Prostate gland (tissue), 2 donors: Measurements from ENCODE around the gene AKT1S1. TPM values are rescaled to one million over a fixed set of nuclear protein-coding genes. Genes with fewer than 3 reads are reported as not detected.

Experiments
- DNase-seq: peaks from one replicate; pipeline ENCODE4 v3.0.0-alpha.2; 2019; ENCODE audit warnings: low spot score
- H3K27ac ChIP-seq, 2 donors: fragments of 200-600 bp; sonication (generic); 2 replicates each; pipeline ENCODE4 v1.5.1; 2017 to 2019
- H3K27me3 ChIP-seq: fragments of 200-600 bp; sonication (generic); replicated peaks from 2 replicates; pipeline ENCODE4 v1.5.1; 2019; ENCODE audit not compliant: insufficient read depth
- H3K36me3 ChIP-seq, 2 donors: fragments of 200-600 bp; sonication (generic); 1 replicate in 1 of 2; 2 replicates in 1 of 2; pipeline versions ENCODE4 v1.5.1 to v1.8.1; 2017 to 2019
- H3K4me1 ChIP-seq: fragments of 200-600 bp; sonication (generic); replicated peaks from 2 replicates; pipeline ENCODE4 v1.5.1; 2019
- H3K4me3 ChIP-seq, 2 donors: fragments of 200-600 bp; sonication (generic); 2 replicates each; pipeline ENCODE4 v1.5.1; 2017 to 2019
- H3K9me3 ChIP-seq: fragments of 200-600 bp; sonication (generic); 2 replicates; pipeline ENCODE4 v1.5.1; 2017
- CTCF ChIP-seq, 4 experiments: fragments of 200-600 bp in 2 of 4; fragments of 450-650 bp in 2 of 4; sonication (generic) in 2 of 4; IDR thresholded peaks; 1 replicate in 3 of 4; 2 replicates in 1 of 4; pipeline ENCODE4 v1.5.1; 2016 to 2019; ENCODE audit warnings: antibody characterized with exemption in 4 of 4, mild to moderate bottlenecking in 2 of 4, moderate library complexity in 2 of 4
- POLR2A ChIP-seq: fragments of 450-650 bp; IDR thresholded peaks from one replicate; pipeline ENCODE4 v1.6.1; 2016; ENCODE audit warnings: antibody characterized with exemption, mild to moderate bottlenecking
- POLR2AphosphoS5 ChIP-seq: sonication (generic); formaldehyde crosslinking; IDR thresholded peaks from one replicate; pipeline ENCODE4 v1.6.1; 2017; ENCODE audit warnings: antibody characterized with exemption
- WGBS: methylation state at CpG from one replicate; pipeline ENCODE4 v1.1.5; 2018; 5-methylcytosine and 5-hydroxymethylcytosine counted together
- intact Hi-C: fragments of 100-400 bp; cut with DNase I; formaldehyde crosslinking; loops from one replicate; pipeline ENCODE4 v1.14.2; 2022
- total RNA-seq, 2 donors: library from RNA; depleted of rRNA; stranded (reverse); fragments of >200 nt; gene quantifications; one replicate each; pipeline ENCODE4 v1.1.0, GENCODE V29; 2016

Gene AKT1S1
- total RNA-seq, 2 donors from 2014 or later, result 27.6 to 30.2 TPM

- Histone ChIP-seq H3K36me3 (peaks cover 22 to 45% of the 10 kb centered on the region in 2 donors), H3K4me3 (no peak overlapping the region), H3K27ac (no peak overlapping the region), H3K27me3 (no peaks in the 10 kb centered on the region), H3K4me1 (peaks cover 8% of the 10 kb centered on the region), H3K9me3 (no peaks in the 10 kb centered on the region)
- 89% methylated on average over 31 of the region's 31 CpGs for WGBS
- intact Hi-C loops, result no loop called here
- TF ChIP-seq POLR2A, result no peak
- no peak for TF ChIP-seq CTCF (IDR thresholded peaks at IDR 0.05)
- TF ChIP-seq POLR2AphosphoS5, result no peak
- no peak for DNase-seq
Measured at GRCh38 chr19:49881672-49882394, 4.7 kb upstream of the AKT1S1 start.

DNA sequence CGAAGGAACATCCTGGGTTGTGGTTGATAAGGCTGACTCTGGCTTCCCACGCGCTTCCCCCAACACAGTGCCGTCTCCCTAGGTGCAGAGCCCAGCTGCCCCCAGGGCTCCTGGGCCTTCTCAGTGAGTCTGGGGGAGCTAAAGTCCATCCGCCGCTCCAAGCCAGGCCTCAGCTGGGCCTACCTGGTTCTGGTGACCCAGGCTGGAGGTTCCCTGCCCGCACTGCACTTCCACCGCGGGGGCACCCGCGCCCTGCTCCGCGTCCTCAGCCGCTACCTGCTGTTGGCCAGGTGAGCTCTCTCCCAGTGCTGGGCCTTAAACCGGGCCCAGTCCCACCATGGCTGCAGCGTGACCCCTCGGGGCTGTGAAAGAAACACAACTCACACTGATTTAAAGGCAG is 4.0 kb upstream of the AKT1S1 start:
- H3K9me3 ChIP-seq, result no peaks in the 10 kb centered on the region
- TF ChIP-seq POLR2A (no peak), CTCF (IDR thresholded peaks at IDR 0.05) (no peak), POLR2AphosphoS5 (no peak)
- no peak overlapping the region for H3K4me3 ChIP-seq
- 90% methylated on average over 17 of the region's 17 CpGs for WGBS
- peaks cover 22 to 45% of the 10 kb centered on the region in 2 donors for H3K36me3 ChIP-seq
- H3K27me3 ChIP-seq, result no peaks in the 10 kb centered on the region
- intact Hi-C loops, result no loop called here
- no peak overlapping the region for H3K27ac ChIP-seq
- DNase-seq, result no peak
- H3K4me1 ChIP-seq, result peaks cover 8% of the 10 kb centered on the region

- H3K27ac ChIP-seq, result no peak overlapping the region
- intact Hi-C loops, result no loop called here
- H3K4me3 ChIP-seq, result no peak overlapping the region
- DNase-seq, result no peak
- WGBS, result 95% methylated on average over 8 of the region's 10 CpGs
- H3K9me3 ChIP-seq, result no peaks in the 10 kb centered on the region
- peaks cover 11% of the 10 kb centered on the region for H3K4me1 ChIP-seq
- no peaks in the 10 kb centered on the region for H3K27me3 ChIP-seq
- H3K36me3 ChIP-seq, result peaks cover 22 to 45% of the 10 kb centered on the region in 2 donors
- no peak for TF ChIP-seq CTCF (IDR thresholded peaks at IDR 0.05)
- TF ChIP-seq POLR2AphosphoS5, result no peak
- TF ChIP-seq POLR2A, result no peak
Measured at GRCh38 chr19:49880162-49880869, 3.2 kb upstream of the AKT1S1 start.

DNA sequence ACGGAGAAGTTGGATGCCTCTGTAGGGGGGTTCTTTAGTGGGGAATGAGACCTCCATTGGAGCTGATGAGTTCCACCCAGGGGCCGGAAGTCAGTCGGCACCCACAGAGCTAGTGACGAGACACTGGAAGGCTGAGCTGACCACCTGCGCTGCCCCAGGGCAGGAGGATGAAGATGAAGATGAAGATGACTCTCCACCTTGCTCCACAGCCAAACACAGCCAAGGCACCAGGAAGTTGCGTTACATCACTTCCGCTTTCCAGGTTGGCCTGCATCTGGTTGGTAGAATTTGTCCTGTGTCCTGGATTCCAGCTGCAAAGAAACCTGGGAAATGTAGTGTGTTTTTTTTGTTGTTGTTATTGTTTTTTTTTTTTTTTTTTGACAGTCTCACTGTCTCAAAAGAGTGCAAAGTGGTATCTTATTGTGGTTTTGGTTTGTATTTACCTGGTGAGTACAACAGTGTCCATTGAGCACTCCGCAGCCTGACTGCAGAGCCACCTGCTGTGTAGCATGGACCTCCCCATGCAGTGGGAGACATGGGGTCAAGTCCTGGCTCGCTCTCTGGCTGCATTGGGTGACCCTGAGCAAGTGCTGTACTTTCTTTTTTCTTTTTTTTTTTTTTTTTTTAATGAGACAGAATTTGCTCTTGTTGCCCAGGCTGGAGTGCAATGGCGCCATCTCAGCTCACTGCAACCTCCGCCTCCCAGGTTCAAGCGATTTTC is 2.2 kb upstream of the AKT1S1 start:
- WGBS, result 95% methylated on average over 12 of the region's 12 CpGs
- no peak overlapping the region for H3K27ac ChIP-seq
- H3K9me3 ChIP-seq, result no peaks in the 10 kb centered on the region
- TF ChIP-seq POLR2A, result no peak
- DNase-seq, result no peak
- H3K27me3 ChIP-seq, result no peaks in the 10 kb centered on the region
- no peak overlapping the region for H3K4me3 ChIP-seq
- H3K36me3 ChIP-seq, result peaks cover 22 to 41% of the 10 kb centered on the region in 2 donors
- intact Hi-C loops, result no loop called here
- H3K4me1 ChIP-seq, result peaks cover 12% of the 10 kb centered on the region

GRCh38 chr19:49878744-49879070 is 1.6 kb upstream of the AKT1S1 start:
- Histone ChIP-seq H3K4me3 (no peak overlapping the region), H3K36me3 (peaks cover 18 to 34% of the 10 kb centered on the region in 2 donors), H3K9me3 (no peaks in the 10 kb centered on the region), H3K4me1 (peaks cover 12% of the 10 kb centered on the region), H3K27ac (peak overlapping the region; percentile 99), H3K27me3 (no peaks in the 10 kb centered on the region)
- TF ChIP-seq CTCF (IDR thresholded peaks at IDR 0.05), result no peak
- TF ChIP-seq POLR2A, result no peak
- no peak for TF ChIP-seq POLR2AphosphoS5
- 80% methylated on average over 9 of the region's 9 CpGs for WGBS
- intact Hi-C loops, result no loop called here
- DNase-seq, result no peak
